AG09319 (cell line): ENCODE data around the gene WAC.
"Not testable (repeated sequence)": the region's sequence is repeated elsewhere in the genome, so short reads cannot be mapped to it uniquely, and the experiment has no call there.

Experiments used
- DNase-seq: peaks from one replicate; pipeline ENCODE4 v3.0.0-alpha.2; 2010; ENCODE audit warnings: low read depth; ENCODE audit errors: extremely low read depth
- TF ChIP-seq, protein P1 (sequence below): IDR thresholded peaks from 2 replicates; pipeline ENCODE4 v1.5.1; 2011; ENCODE audit warnings: low read depth, mild to moderate bottlenecking, inconsistent platforms, low read length, moderate library complexity

Gene WAC

GRCh38 chr10:28514648-28515047 lies 18.3 kb upstream of the WAC start:
- TF ChIP-seq, protein P1, sequence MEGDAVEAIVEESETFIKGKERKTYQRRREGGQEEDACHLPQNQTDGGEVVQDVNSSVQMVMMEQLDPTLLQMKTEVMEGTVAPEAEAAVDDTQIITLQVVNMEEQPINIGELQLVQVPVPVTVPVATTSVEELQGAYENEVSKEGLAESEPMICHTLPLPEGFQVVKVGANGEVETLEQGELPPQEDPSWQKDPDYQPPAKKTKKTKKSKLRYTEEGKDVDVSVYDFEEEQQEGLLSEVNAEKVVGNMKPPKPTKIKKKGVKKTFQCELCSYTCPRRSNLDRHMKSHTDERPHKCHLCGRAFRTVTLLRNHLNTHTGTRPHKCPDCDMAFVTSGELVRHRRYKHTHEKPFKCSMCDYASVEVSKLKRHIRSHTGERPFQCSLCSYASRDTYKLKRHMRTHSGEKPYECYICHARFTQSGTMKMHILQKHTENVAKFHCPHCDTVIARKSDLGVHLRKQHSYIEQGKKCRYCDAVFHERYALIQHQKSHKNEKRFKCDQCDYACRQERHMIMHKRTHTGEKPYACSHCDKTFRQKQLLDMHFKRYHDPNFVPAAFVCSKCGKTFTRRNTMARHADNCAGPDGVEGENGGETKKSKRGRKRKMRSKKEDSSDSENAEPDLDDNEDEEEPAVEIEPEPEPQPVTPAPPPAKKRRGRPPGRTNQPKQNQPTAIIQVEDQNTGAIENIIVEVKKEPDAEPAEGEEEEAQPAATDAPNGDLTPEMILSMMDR = no peak
- DNase-seq = no peak

DNA sequence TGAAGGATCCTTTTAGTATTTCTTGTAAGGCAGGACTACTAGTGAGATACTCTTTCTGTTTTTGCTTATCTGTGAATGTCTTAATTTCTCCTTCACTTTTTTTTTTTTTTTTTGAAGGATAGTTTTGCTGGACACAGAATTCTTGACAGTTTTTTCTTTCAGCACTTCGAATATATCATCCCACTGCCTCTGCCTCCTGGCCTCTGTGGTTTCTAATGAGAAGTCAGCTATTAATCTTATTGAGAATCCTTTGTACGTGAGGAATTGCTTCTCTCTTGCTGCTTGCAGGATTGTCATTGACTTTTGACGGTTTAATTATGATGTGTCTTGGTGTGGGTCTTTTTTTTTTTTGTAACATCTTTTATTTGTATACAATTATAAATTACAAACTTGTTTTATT lies 12.6 kb upstream of the WAC start:
- TF ChIP-seq, protein P1 = no peak
- DNase-seq = no peak

- DNase-seq = peak; percentile 12
These were observed 12.1 kb upstream of the WAC start for GRCh38 chr10:28520828-28521227.

GRCh38 chr10:28521961-28522360 lies 11.0 kb upstream of the WAC start:
- not testable (repeated sequence) for DNase-seq

DNA sequence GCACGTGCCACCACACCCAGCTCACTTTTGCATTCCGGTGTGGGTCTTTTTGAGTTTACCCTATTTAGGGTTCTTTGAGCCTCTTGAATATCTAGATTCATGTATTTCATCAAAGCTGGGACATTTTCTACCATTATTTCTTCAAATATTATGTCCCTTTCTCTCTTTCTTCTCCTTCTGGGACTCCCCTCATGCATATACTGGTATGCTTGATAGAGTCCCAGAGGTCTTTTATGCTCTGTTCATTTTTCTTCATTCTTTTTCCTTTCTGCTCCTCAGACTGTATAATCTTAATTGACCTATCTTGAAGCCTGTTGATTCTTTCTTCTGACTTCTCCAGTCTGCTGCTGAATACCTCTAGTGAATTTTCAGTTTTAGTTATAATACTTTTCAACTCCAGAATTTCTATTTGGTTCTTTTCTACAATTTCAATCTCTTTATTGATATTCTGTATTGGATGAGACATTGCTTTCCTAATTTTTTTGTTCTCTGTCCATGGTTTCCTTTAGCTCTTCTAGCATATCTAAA lies 9.1 kb upstream of the WAC start:
- DNase-seq = no peak
- TF ChIP-seq, protein P1 = no peak

- DNase-seq = no peak
- TF ChIP-seq, protein P1 = no peak
These were observed 2.2 kb upstream of the WAC start for GRCh38 chr10:28530751-28531150.

- TF ChIP-seq, protein P1 = no peak
- DNase-seq = no peak
These were observed 257 bp downstream of the WAC start for GRCh38 chr10:28533186-28533564.

DNA sequence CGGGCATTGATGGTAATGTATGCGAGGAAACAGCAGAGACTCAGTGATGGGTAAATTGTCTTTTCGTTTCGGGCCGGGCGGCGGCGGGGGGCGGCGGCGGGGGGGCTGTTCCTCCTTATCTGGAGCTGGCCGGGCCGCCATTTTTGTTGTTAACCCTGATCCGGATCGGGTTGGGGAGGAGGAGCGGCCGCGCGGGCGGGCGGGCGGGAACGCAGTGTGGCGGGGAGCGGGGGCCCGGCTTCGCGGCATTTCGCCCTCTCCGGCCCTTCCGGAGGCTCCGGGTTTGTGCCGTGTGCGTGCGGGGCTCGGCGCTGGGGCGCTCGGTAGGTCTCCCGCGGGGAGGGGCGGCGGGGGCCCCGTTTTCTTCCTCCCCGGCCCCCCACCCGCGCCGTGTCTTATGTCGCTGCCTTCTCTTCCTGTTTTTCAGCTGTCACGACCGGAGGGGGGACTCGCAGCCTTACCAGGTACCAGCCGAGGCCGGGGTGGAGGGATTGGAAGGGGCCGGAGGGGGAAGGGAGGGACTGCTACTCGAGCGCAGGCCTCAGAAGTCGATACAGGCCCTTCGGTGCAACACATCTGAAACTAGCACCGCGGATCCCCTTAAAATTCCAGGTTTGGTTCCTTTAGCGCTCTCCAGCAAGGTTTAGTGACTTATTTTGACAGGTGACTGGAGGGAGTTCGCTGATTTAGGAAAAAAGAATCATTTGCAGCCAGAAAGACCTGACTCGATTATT lies 820 bp downstream of the WAC start:
- TF ChIP-seq, protein P1 = no peak
- DNase-seq = peak; percentile 4
